DOHH2 (cell line): Measurements from ENCODE around the gene TMEM115.

ENCODE experiments used
- CTCF ChIP-seq: fragments of 200-600 bp; sonication (generic); IDR thresholded peaks from one replicate; pipeline ENCODE4 v1.5.1; 2014; ENCODE audit warnings: antibody characterized with exemption, mild to moderate bottlenecking, low read depth, low read length; ENCODE audit not compliant: poor library complexity, severe bottlenecking
- EZH2phosphoT487 ChIP-seq: fragments of 200-600 bp; sonication (generic); IDR thresholded peaks from 2 replicates; pipeline ENCODE4 v1.6.1; 2017; ENCODE audit warnings: borderline replicate concordance, mild to moderate bottlenecking, antibody characterized with exemption, low read length, moderate library complexity, mixed read lengths

GRCh38 chr3:50327129-50327528 is 32.2 kb downstream of the TMEM115 start:
- no peak for TF ChIP-seq CTCF
- no peak for TF ChIP-seq EZH2phosphoT487
